ENCODE results near the gene IGFBPL1. TPM values are rescaled to one million over a fixed set of nuclear protein-coding genes. Genes with fewer than 3 reads are reported as not detected.

Gene IGFBPL1
- total RNA-seq, 1 donor from 2014 or later: 26.7 TPM

- Mint-ChIP-seq H3K4me3 (peak overlapping the region; percentile 89), H3K27me3 (peaks cover 4% of the 10 kb centered on the region), H3K27ac (peak overlapping the region; percentile 70), H3K36me3 (peaks cover 12% of the 10 kb centered on the region), H3K9me3 (no peaks in the 10 kb centered on the region), H3K4me1 (ENCODE audit: unreplicated experiment) (peaks cover 17% of the 10 kb centered on the region)
- no peak for DNase-seq (ENCODE audit: extremely low spot score, unreplicated experiment)
- no peak for TF ChIP-seq CTCF (conservative IDR thresholded peaks at IDR 0.05)
Measured at GRCh38 chr9:38393128-38393796, 31.0 kb downstream of the IGFBPL1 start.

- Mint-ChIP-seq H3K27ac (peak within 1 kb of the TSS; percentile 70), H3K27me3 (peaks cover 4% of the 10 kb centered on the region), H3K9me3 (no peaks in the 10 kb centered on the region), H3K4me1 (ENCODE audit: unreplicated experiment) (peaks cover 14% of the 10 kb centered on the region), H3K36me3 (peaks cover 6% of the 10 kb centered on the region), H3K4me3 (peak within 1 kb of the TSS; percentile 89)
- DNase-seq (ENCODE audit: extremely low spot score, unreplicated experiment): peak; percentile 88
- peak; percentile 39 for TF ChIP-seq CTCF (conservative IDR thresholded peaks at IDR 0.05)
Measured at GRCh38 chr9:38392235-38393127, 31.8 kb downstream of the IGFBPL1 start, which contains the start of gene ALDH1B1. Gene ALDH1B1, plus strand, starts transcription at chr9:38392702. Its CDS starts 3,047 bp downstream, at chr9:38395749.

- no peak for TF ChIP-seq CTCF (conservative IDR thresholded peaks at IDR 0.05)
- Mint-ChIP-seq H3K4me1 (ENCODE audit: unreplicated experiment) (peaks cover 18% of the 10 kb centered on the region), H3K9me3 (no peaks in the 10 kb centered on the region), H3K36me3 (peaks cover 2% of the 10 kb centered on the region), H3K27me3 (peaks cover 4% of the 10 kb centered on the region), H3K4me3 (peak overlapping the region; percentile 89), H3K27ac (peak overlapping the region; percentile 19)
- DNase-seq (ENCODE audit: extremely low spot score, unreplicated experiment): no peak
Measured at GRCh38 chr9:38391278-38392118, 32.8 kb downstream of the IGFBPL1 start.

- peaks cover 4% of the 10 kb centered on the region for H3K27me3 Mint-ChIP-seq
- no peaks in the 10 kb centered on the region for H3K36me3 Mint-ChIP-seq
- TF ChIP-seq CTCF (conservative IDR thresholded peaks at IDR 0.05): no peak
- H3K27ac Mint-ChIP-seq: no peak overlapping the region
- peaks cover 18% of the 10 kb centered on the region for H3K4me1 Mint-ChIP-seq (ENCODE audit: unreplicated experiment)
- no peak for DNase-seq (ENCODE audit: extremely low spot score, unreplicated experiment)
- peak overlapping the region; percentile 66 for H3K4me3 Mint-ChIP-seq
- H3K9me3 Mint-ChIP-seq: no peaks in the 10 kb centered on the region
Measured at GRCh38 chr9:38390851-38391250, 33.4 kb downstream of the IGFBPL1 start.

GRCh38 chr9:38390442-38390841 lies 33.8 kb downstream of the IGFBPL1 start:
- Mint-ChIP-seq H3K36me3 (no peaks in the 10 kb centered on the region), H3K9me3 (no peaks in the 10 kb centered on the region), H3K4me3 (peak overlapping the region; percentile 66), H3K27me3 (peaks cover 7% of the 10 kb centered on the region), H3K27ac (no peak overlapping the region), H3K4me1 (ENCODE audit: unreplicated experiment) (peaks cover 18% of the 10 kb centered on the region)
- no peak for TF ChIP-seq CTCF (conservative IDR thresholded peaks at IDR 0.05)
- DNase-seq (ENCODE audit: extremely low spot score, unreplicated experiment): no peak

All from type B pancreatic cell (in vitro differentiated cells).